ENCODE results near the gene LYZL1.

LYZL1 gene

GRCh38 chr10:29327746-29328102 is 38.9 kb downstream of the LYZL1 start:
- H3K27me3 ChIP-seq (ENCODE audit: insufficient read depth, low read length), result no peaks in the 10 kb centered on the region
- no peaks in the 10 kb centered on the region for H3K79me2 ChIP-seq (ENCODE audit: insufficient read depth, low read length)
- no peaks in the 10 kb centered on the region for H3F3A ChIP-seq (ENCODE audit: insufficient read depth, low read length)
- no peak overlapping the region for H3K27ac ChIP-seq (ENCODE audit: low read depth, low read length, poor library complexity, severe bottlenecking)
- H3K4me2 ChIP-seq (ENCODE audit: low read length), result no peak overlapping the region
- H2AFZ ChIP-seq (ENCODE audit: low read length), result no peak overlapping the region
- no peaks in the 10 kb centered on the region for H3K9me3 ChIP-seq (ENCODE audit: low read length)
- no peak overlapping the region for H3K9ac ChIP-seq (ENCODE audit: low read length)
- no peaks in the 10 kb centered on the region for H3K36me3 ChIP-seq (ENCODE audit: insufficient read depth, low read length)
- H3K9me2 ChIP-seq (ENCODE audit: low read depth, low read length), result no peaks in the 10 kb centered on the region
- no peaks in the 10 kb centered on the region for H3K4me1 ChIP-seq (ENCODE audit: insufficient read depth, low read length, severe bottlenecking)
- H3K4me3 ChIP-seq (ENCODE audit: low read depth, low read length, poor library complexity, severe bottlenecking), result no peak overlapping the region
- H4K20me1 ChIP-seq (ENCODE audit: insufficient read depth, low read length), result no peaks in the 10 kb centered on the region
- TF ChIP-seq EZH2 (IDR thresholded peaks at IDR 0.05; ENCODE audit: borderline replicate concordance, low read length), result no peak

GRCh38 chr10:29328983-29329382 is 40.1 kb downstream of the LYZL1 start:
- Histone ChIP-seq H3K9me2 (ENCODE audit: low read depth, low read length) (no peaks in the 10 kb centered on the region), H3K27ac (ENCODE audit: low read depth, low read length, poor library complexity, severe bottlenecking) (no peak overlapping the region), H3K9ac (ENCODE audit: low read length) (no peak overlapping the region), H3K79me2 (ENCODE audit: insufficient read depth, low read length) (no peaks in the 10 kb centered on the region), H3F3A (ENCODE audit: insufficient read depth, low read length) (no peaks in the 10 kb centered on the region), H2AFZ (ENCODE audit: low read length) (no peak overlapping the region), H3K27me3 (ENCODE audit: insufficient read depth, low read length) (no peaks in the 10 kb centered on the region), H4K20me1 (ENCODE audit: insufficient read depth, low read length) (no peaks in the 10 kb centered on the region), H3K36me3 (ENCODE audit: insufficient read depth, low read length) (no peaks in the 10 kb centered on the region), H3K9me3 (ENCODE audit: low read length) (no peaks in the 10 kb centered on the region), H3K4me3 (ENCODE audit: low read depth, low read length, poor library complexity, severe bottlenecking) (no peak overlapping the region), H3K4me1 (ENCODE audit: insufficient read depth, low read length, severe bottlenecking) (no peaks in the 10 kb centered on the region), H3K4me2 (ENCODE audit: low read length) (no peak overlapping the region)
- TF ChIP-seq, protein P1, sequence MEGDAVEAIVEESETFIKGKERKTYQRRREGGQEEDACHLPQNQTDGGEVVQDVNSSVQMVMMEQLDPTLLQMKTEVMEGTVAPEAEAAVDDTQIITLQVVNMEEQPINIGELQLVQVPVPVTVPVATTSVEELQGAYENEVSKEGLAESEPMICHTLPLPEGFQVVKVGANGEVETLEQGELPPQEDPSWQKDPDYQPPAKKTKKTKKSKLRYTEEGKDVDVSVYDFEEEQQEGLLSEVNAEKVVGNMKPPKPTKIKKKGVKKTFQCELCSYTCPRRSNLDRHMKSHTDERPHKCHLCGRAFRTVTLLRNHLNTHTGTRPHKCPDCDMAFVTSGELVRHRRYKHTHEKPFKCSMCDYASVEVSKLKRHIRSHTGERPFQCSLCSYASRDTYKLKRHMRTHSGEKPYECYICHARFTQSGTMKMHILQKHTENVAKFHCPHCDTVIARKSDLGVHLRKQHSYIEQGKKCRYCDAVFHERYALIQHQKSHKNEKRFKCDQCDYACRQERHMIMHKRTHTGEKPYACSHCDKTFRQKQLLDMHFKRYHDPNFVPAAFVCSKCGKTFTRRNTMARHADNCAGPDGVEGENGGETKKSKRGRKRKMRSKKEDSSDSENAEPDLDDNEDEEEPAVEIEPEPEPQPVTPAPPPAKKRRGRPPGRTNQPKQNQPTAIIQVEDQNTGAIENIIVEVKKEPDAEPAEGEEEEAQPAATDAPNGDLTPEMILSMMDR (IDR thresholded peaks at IDR 0.05; ENCODE audit: low read length), result no peak
- TF ChIP-seq EZH2 (IDR thresholded peaks at IDR 0.05; ENCODE audit: borderline replicate concordance, low read length), result no peak

DNA sequence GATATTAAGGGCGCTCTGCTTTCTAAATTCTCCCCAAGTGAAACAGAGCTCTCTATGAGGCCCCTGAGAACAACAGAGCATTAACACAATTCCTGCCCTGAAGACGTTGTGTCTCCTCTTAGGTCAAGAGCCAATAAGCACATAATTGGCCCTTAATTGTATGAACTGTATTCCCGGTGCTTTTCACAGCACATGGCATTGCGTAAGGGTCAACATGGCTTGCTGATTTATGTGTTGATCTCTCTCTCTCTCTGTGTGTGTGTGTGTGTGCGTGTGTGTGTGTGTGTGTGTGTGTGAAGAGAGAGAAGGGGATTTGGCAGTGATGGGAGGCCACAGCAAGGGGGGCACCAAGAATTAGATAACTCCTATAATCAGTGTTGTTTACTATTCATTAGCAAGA is 40.5 kb downstream of the LYZL1 start:
- Histone ChIP-seq H3K4me2 (ENCODE audit: low read length) (no peak overlapping the region), H3K36me3 (ENCODE audit: insufficient read depth, low read length) (no peaks in the 10 kb centered on the region), H3K27ac (ENCODE audit: low read depth, low read length, poor library complexity, severe bottlenecking) (no peak overlapping the region), H3K4me1 (ENCODE audit: insufficient read depth, low read length, severe bottlenecking) (no peaks in the 10 kb centered on the region), H2AFZ (ENCODE audit: low read length) (no peak overlapping the region), H4K20me1 (ENCODE audit: insufficient read depth, low read length) (no peaks in the 10 kb centered on the region), H3K79me2 (ENCODE audit: insufficient read depth, low read length) (no peaks in the 10 kb centered on the region), H3K9me3 (ENCODE audit: low read length) (no peaks in the 10 kb centered on the region), H3K9me2 (ENCODE audit: low read depth, low read length) (no peaks in the 10 kb centered on the region), H3K27me3 (ENCODE audit: insufficient read depth, low read length) (no peaks in the 10 kb centered on the region), H3F3A (ENCODE audit: insufficient read depth, low read length) (no peaks in the 10 kb centered on the region), H3K9ac (ENCODE audit: low read length) (no peak overlapping the region), H3K4me3 (ENCODE audit: low read depth, low read length, poor library complexity, severe bottlenecking) (no peak overlapping the region)
- TF ChIP-seq, protein P1 (IDR thresholded peaks at IDR 0.05; ENCODE audit: low read length), result no peak
- TF ChIP-seq EZH2 (IDR thresholded peaks at IDR 0.05; ENCODE audit: borderline replicate concordance, low read length), result no peak

GRCh38 chr10:29332061-29332760 is 43.3 kb downstream of the LYZL1 start:
- no peaks in the 10 kb centered on the region for H3K4me1 ChIP-seq (ENCODE audit: insufficient read depth, low read length, severe bottlenecking)
- no peak overlapping the region for H3K4me3 ChIP-seq (ENCODE audit: low read depth, low read length, poor library complexity, severe bottlenecking)
- H3K79me2 ChIP-seq (ENCODE audit: insufficient read depth, low read length), result no peaks in the 10 kb centered on the region
- H2AFZ ChIP-seq (ENCODE audit: low read length), result no peak overlapping the region
- H3K9me2 ChIP-seq (ENCODE audit: low read depth, low read length), result no peaks in the 10 kb centered on the region
- H3K9me3 ChIP-seq (ENCODE audit: low read length), result no peaks in the 10 kb centered on the region
- H3K27ac ChIP-seq (ENCODE audit: low read depth, low read length, poor library complexity, severe bottlenecking), result no peak overlapping the region
- H3K9ac ChIP-seq (ENCODE audit: low read length), result no peak overlapping the region
- no peaks in the 10 kb centered on the region for H3K27me3 ChIP-seq (ENCODE audit: insufficient read depth, low read length)
- TF ChIP-seq, protein P1 (IDR thresholded peaks at IDR 0.05; ENCODE audit: low read length), result no peak
- no peak for TF ChIP-seq EZH2 (IDR thresholded peaks at IDR 0.05; ENCODE audit: borderline replicate concordance, low read length)
- no peaks in the 10 kb centered on the region for H4K20me1 ChIP-seq (ENCODE audit: insufficient read depth, low read length)
- H3F3A ChIP-seq (ENCODE audit: insufficient read depth, low read length), result no peaks in the 10 kb centered on the region
- H3K36me3 ChIP-seq (ENCODE audit: insufficient read depth, low read length), result no peaks in the 10 kb centered on the region
- no peak overlapping the region for H3K4me2 ChIP-seq (ENCODE audit: low read length)
